Measurements from ENCODE around the gene EME2. TPM values are rescaled to one million over a fixed set of nuclear protein-coding genes. Genes with fewer than 3 reads are reported as not detected.
A peak's percentile ranks its signal among the peaks of the same experiment; 100 is the strongest.

EME2 gene
- total RNA-seq, 2 experiments from 2014 or later: 28.6 to 30.8 TPM

DNA sequence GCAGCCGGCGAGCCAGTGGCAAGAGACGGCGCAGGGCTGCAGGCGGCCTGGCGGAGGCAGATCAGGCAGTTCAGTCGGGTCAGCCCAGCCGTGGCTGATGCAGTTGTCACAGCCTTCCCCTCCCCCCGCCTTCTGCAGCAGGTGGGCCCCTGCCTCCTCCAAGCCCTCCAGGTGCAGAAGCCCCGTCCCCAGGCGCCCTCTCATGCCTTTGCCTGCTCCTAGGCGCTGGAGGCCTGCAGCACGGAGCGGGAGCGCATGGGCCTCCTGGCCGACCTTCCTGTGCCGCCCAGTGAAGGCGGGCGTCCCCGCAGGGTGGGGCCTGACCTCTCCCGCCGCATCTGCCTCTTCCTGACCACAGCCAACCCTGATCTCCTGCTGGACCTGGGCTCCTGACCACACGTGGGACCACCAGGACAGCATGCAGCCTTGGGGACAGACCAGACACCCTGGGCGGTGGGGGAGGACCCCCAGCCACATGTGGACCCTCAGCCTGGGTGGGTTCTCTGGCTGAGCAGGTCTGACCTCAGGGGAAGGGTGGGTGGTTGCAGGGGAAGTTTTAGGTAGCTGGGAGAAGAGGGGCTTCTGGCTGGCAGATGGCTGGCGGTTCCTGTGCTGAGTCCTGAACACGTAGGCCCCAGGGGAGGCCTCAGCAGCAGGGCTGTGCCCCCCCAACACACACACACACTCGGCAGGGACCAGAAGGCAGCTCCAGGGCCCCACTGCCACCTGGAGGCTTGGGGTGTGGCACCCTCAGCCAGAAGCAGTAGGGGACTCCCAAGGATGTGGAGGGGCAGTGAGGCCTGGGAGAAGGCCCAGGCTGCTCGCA is 3.4 kb downstream of the EME2 start:
- ATAC-seq (ENCODE audit: poor library complexity): no peak
- CTCF ChIA-PET: interaction anchor here (0.6 kb wide), 1 partner anchor 355 kb away, joined by 3 read pairs; no protein-coding TSS in a partner anchor
- Histone ChIP-seq H3K9me3 (ENCODE audit: control insufficient read depth in 1 of 2, insufficient read depth in 1 of 2, low read length in 2 of 2) (peaks cover 0 to 4% of the 10 kb centered on the region in 2 experiments), H3K36me3 (ENCODE audit: insufficient read depth, low read length) (peaks cover 43% of the 10 kb centered on the region), H3K4me1 (ENCODE audit: insufficient read depth, low read length) (peaks cover 46% of the 10 kb centered on the region), H3K27me3 (ENCODE audit: control insufficient read depth in 1 of 2, insufficient read depth in 2 of 2, low read length in 2 of 2) (no peaks in the 10 kb centered on the region), H3K4me3 (ENCODE audit: low read length) (no peak overlapping the region), H3K27ac (ENCODE audit: low read depth in 1 of 2, low read length in 2 of 2) (no peak overlapping the region)
- peak in 1 of 14 experiments; percentile 31 for DNase-seq
- peak overlapping the region; percentile 54 for H3K4me3 Mint-ChIP-seq
- no peaks in the 10 kb centered on the region for H3K27me3 Mint-ChIP-seq
- TF ChIP-seq, protein P1, sequence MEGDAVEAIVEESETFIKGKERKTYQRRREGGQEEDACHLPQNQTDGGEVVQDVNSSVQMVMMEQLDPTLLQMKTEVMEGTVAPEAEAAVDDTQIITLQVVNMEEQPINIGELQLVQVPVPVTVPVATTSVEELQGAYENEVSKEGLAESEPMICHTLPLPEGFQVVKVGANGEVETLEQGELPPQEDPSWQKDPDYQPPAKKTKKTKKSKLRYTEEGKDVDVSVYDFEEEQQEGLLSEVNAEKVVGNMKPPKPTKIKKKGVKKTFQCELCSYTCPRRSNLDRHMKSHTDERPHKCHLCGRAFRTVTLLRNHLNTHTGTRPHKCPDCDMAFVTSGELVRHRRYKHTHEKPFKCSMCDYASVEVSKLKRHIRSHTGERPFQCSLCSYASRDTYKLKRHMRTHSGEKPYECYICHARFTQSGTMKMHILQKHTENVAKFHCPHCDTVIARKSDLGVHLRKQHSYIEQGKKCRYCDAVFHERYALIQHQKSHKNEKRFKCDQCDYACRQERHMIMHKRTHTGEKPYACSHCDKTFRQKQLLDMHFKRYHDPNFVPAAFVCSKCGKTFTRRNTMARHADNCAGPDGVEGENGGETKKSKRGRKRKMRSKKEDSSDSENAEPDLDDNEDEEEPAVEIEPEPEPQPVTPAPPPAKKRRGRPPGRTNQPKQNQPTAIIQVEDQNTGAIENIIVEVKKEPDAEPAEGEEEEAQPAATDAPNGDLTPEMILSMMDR (IDR thresholded peaks at IDR 0.05): no peak
- intact Hi-C loops (cut with DNase I, micrococcal nuclease): loop anchor here in 1 of 2 experiments (10.0 kb wide), 1 partner anchor 369 kb away; the partner anchor contains the start of gene RAB26
- POLR2A ChIA-PET: interaction anchor here (1.2 kb wide), 1 partner anchor 13 kb away, joined by 3 read pairs; no protein-coding TSS in a partner anchor
- peaks cover 21% of the 10 kb centered on the region for H3K36me3 Mint-ChIP-seq (ENCODE audit: low read depth)
- no peaks in the 10 kb centered on the region for H3K9me3 Mint-ChIP-seq
- H3K4me1 Mint-ChIP-seq (ENCODE audit: low read depth): peaks cover 12% of the 10 kb centered on the region
- H3K27ac Mint-ChIP-seq: no peak overlapping the region

DNA sequence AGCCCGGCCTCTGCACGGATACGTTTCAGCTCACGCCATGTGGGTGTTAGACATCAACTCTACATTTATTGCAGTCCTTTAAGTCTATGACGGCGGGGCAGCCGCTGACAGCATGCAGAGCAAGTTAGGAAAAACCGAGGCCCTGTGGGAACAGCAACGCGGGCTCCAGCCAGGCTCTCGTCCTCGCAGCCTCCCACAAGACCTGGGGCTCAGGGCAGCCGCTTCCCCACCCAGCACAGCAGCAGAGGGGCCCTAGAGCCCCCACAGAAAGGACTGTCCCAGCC is 4.0 kb downstream of the EME2 start:
- Histone ChIP-seq H3K9me3 (ENCODE audit: control insufficient read depth in 1 of 2, insufficient read depth in 1 of 2, low read length in 2 of 2) (peaks cover 0 to 4% of the 10 kb centered on the region in 2 experiments), H3K4me1 (ENCODE audit: insufficient read depth, low read length) (peaks cover 51% of the 10 kb centered on the region), H3K36me3 (ENCODE audit: insufficient read depth, low read length) (peaks cover 43% of the 10 kb centered on the region), H3K27me3 (ENCODE audit: control insufficient read depth in 1 of 2, insufficient read depth in 2 of 2, low read length in 2 of 2) (no peaks in the 10 kb centered on the region), H3K4me3 (ENCODE audit: low read length) (no peak overlapping the region), H3K27ac (ENCODE audit: low read depth in 1 of 2, low read length in 2 of 2) (no peak overlapping the region)
- DNase-seq: peak in 1 of 14 experiments; percentile 32
- H3K27me3 Mint-ChIP-seq: no peaks in the 10 kb centered on the region
- no peak overlapping the region for H3K27ac Mint-ChIP-seq
- H3K36me3 Mint-ChIP-seq (ENCODE audit: low read depth): peaks cover 26% of the 10 kb centered on the region
- peaks cover 18% of the 10 kb centered on the region for H3K4me1 Mint-ChIP-seq (ENCODE audit: low read depth)
- TF ChIP-seq, protein P1 (IDR thresholded peaks at IDR 0.05): no peak
- POLR2A ChIA-PET: no interaction called here
- peak overlapping the region; percentile 54 for H3K4me3 Mint-ChIP-seq
- H3K9me3 Mint-ChIP-seq: no peaks in the 10 kb centered on the region
- CTCF ChIA-PET: no interaction called here
- intact Hi-C loops (cut with DNase I, micrococcal nuclease): loop anchor here in 1 of 2 experiments (10.0 kb wide), 1 partner anchor 368 kb away; the partner anchor contains the start of gene RAB26
- no peak for ATAC-seq (ENCODE audit: poor library complexity)

DNA sequence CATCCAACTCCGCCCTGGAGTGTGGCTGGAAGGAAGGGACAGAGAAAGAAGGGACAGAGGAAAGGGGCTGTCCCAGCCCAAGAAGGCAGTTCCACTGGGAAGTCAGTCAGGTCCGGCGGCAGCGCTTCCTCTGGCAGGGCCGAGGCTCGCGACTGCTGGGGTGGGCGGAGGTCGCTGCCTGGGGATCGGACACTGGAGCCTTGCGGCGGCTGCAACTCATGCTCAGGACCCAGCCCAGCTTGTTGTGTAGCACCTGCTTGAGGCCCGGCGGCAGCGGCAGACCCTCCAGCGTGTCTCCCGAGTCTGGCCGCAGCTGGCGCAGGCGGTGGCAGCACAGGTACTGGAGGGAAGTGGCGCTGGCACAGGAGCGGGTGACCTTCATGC is 4.4 kb downstream of the EME2 start:
- intact Hi-C loops (cut with DNase I, micrococcal nuclease): loop anchor here in 1 of 2 experiments (10.0 kb wide), 1 partner anchor 368 kb away; the partner anchor contains the start of gene RAB26
- no peak for ATAC-seq (ENCODE audit: poor library complexity)
- no peaks in the 10 kb centered on the region for H3K27me3 ChIP-seq (ENCODE audit: control insufficient read depth in 1 of 2, insufficient read depth in 2 of 2, low read length in 2 of 2)
- Mint-ChIP-seq H3K36me3 (ENCODE audit: low read depth) (peaks cover 26% of the 10 kb centered on the region), H3K4me1 (ENCODE audit: low read depth) (peaks cover 18% of the 10 kb centered on the region), H3K27me3 (no peaks in the 10 kb centered on the region), H3K4me3 (peak overlapping the region; percentile 54), H3K9me3 (no peaks in the 10 kb centered on the region), H3K27ac (no peak overlapping the region)
- peaks cover 50% of the 10 kb centered on the region for H3K4me1 ChIP-seq (ENCODE audit: insufficient read depth, low read length)
- no peak for DNase-seq
- TF ChIP-seq, protein P1 (IDR thresholded peaks at IDR 0.05): no peak
- H3K27ac ChIP-seq (ENCODE audit: low read depth in 1 of 2, low read length in 2 of 2): no peak overlapping the region
- peaks cover 43% of the 10 kb centered on the region for H3K36me3 ChIP-seq (ENCODE audit: insufficient read depth, low read length)
- ChIA-PET POLR2A (no interaction called here), CTCF (no interaction called here)
- H3K4me3 ChIP-seq (ENCODE audit: low read length): no peak overlapping the region
- H3K9me3 ChIP-seq (ENCODE audit: control insufficient read depth in 1 of 2, insufficient read depth in 1 of 2, low read length in 2 of 2): peaks cover 0 to 4% of the 10 kb centered on the region in 2 experiments

Data from CD4-positive, alpha-beta T cell (primary cell).